NCI-H226 (cell line): Measurements from ENCODE around the gene NUDT1.

Experiments
- DNase-seq: peaks from one replicate; pipeline ENCODE4 v3.0.0-alpha.2; 2015

Gene NUDT1

DNA sequence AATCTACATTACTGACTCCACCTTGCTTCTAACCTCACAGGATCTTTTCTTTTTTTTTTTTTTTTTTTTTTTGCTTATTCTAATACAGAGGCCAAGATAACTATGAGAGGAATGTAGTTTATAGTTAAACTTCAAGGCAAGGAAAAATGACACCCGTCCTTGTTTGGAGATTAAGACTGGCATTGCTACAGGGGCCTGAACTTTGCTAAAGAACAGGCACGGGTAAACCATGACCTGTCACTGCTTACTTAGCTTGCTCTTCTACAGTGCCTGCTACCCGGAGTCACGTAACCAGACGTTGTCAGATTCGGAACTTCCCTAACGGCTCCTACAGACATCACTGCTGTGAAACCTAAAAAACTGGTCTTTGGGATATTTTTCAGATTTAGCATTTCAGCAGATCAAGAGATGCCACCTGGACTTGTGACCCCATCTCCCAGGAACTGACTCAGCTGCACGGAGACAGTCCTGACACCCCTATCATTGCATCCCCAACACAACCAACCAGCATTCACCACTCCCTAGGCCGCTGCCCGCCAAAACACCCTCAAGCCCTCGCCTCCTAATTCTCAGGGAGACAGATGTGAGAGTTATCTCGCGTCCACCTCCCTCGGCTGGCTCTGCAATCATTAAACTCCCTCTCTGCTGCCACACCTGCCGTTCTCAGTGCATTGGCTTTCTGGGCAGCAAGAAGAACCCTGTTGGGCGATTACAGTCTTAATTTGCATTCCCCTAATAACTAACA, 36.8 kb upstream of the NUDT1 start:
- no peak for DNase-seq

DNA sequence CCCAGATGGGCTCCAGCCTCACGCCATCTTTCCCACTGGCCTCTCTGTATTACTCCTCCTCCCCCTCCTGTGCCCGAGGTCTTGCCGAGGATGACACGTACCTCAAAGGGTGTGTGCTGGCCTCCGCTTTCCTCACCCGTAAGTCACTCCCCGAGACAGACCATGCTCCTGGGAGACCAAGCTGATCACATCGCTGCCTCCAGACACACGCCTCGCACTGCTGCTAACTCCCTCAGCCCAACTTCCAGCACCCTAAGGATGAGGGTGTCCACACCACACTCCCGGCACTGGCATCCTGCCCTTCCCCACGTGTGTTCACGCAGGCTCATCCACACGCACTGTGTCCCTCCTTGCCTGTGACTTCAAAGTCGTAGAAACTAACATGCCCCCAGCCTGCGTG, 33.3 kb upstream of the NUDT1 start:
- DNase-seq: no peak

DNA sequence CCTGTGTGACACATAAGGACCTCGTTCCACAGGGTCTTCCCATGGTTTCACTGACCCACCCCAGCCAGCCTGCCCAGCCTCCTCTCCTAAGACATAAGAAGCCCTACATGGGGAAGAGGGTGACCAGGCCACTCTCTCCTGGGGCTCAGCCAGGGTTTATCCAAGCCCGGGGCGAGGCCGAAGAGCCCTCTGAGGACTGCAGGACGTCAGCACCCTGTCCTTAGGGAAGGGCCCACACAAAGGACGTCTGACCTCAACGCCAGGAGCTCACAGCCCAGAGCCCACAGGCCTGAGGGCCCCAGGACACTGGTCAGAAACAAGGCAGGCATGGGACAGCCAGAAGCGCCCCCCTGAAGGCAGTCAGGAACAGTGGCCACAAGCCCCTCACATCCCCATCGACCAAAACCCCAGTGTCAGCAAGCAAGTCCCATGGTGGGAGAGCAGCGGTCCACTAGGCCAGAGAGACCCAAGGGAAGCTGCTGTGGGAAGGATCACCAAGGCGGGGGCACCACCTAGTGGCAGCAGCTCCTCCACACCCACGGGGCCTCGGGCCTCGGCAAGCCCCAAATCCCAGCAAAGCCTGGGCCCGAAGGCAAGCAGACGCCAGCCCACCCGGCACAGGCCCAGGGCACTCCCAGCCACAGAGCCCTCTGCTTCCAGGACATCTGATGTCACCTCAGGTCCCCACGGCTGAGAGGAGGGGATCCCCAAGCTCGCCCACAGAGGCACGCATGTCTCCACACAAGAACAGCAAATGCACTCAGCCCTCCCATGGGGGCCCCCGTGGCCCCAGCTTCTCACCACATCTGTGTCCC, 32.7 kb upstream of the NUDT1 start:
- peak; percentile 34 for DNase-seq

DNA sequence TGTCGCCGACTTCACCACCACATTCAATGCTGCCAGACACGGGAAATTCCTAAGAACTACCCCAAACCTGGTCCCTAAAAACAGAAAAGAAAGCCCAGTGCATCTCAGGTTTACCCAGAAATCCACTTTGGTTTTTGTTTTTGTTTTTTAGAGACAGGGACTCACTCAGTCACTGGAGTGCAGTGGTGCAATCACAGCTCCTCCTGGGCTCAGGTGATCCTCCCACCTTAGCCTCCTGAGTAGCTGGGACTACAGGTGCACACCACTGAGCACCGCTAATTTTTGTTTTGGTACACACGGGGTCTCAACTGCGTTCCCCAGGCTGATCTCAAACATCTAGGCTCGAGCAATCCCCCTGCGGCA, 32.1 kb upstream of the NUDT1 start:
- DNase-seq: no peak

DNA sequence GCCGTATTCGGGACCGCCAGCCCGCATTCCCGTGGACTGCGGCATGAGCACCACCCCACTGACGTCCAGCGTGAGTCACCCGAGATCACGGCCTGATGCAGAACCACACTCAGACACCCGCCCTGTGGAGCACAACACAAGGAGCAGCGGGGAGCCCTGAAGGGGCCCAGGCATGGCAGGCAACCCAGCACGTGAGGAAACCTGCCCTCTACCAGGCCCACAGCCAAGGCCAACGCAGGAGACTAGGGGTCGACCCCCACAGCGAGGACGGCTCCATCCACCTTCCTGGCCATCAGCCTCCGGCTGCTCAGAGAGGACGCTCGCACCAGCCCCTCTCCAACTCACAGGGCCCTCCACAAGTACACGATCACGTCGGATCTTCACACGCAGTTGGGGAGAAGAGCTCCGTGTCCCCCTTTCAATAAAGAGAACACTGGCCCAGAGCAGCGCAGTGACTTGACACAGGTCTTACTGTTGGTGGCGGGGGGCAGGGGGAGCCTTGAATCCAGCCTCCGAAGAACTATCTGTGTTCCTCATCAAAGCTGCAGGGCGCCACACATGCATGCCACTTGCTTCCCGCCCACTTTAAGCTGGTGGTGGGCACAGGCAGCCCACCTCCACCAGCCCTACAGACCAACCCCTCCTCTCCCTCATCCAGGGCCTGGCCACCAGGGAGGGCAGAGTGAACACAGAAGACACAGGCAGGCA, 31.3 kb upstream of the NUDT1 start:
- DNase-seq: no peak

DNA sequence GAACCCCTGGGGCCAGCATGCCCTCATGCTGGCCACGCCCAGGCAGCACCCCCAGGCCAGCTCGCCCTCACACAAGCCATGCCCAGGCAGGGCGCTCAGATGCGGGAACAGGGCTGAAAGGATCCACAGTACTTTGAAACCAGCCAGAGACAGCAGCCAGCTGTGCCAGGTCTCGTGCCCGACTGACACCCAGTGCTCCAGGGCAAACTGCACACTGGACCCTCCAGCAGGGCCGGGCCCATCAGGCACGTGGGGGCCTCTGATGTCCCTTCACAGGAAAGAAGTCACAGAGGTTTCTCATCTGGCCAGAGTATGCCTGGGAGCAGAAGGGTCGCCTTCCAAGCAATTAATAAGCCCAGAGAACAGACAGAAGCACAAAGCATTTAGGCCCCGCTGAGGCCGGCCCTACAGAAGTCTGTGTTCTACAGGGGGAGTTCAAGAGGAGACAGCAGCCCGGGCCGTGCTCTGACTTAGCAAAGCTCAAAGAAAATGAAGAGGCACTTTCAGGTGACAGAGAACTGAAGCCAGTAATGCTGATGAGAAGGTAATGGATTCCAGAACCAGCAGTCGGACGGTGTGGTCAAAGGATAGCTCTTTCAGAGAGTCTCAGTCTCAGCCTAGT, 30.7 kb upstream of the NUDT1 start:
- no peak for DNase-seq

DNA sequence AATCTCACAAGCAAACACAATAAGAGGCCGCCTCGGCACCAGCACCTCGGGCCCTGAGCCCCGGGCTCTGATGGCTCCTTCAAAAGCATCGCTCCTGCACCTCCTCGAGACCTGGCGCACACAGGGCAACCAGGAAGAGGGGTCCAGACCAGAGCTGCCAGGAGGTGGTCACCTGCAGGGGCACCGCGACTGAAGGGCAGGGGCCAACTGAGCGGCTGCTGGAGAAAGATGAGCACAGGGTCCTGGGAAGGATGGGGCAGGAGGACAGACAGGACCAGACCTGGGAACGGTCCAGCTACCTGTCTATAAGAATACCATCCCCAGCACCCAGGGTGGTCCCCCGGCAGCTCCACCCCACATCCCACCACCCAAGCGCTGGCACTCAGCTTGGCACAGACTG, 30.1 kb upstream of the NUDT1 start:
- no peak for DNase-seq

- DNase-seq: no peak
Measured at GRCh38 chr7:2212906-2213305, 29.1 kb upstream of the NUDT1 start.

GRCh38 chr7:2213551-2214215, 28.3 kb upstream of the NUDT1 start:
- no peak for DNase-seq

DNA sequence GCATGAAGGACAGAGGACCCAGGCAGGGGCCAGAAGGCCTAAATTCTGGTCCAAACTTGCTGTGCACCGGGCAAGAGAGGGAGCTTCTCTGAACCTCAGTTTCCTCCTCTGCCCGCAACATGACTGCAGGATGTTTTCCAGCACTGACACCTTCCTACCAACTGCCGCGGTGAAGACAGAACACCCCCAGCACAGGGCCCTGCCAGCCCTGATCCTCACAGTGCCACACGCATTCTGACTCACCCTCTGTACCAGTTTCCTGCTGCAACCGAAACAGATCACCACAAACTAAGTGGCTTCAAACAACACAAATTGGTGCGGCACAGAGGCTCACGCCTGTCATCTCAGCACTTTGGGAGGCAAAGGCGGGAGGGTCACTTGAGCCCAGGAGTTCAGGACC, 27.4 kb upstream of the NUDT1 start:
- DNase-seq: no peak

GRCh38 chr7:2215851-2216250, 26.2 kb upstream of the NUDT1 start:
- no peak for DNase-seq

GRCh38 chr7:2217206-2217605, 24.8 kb upstream of the NUDT1 start:
- DNase-seq: no peak

GRCh38 chr7:2217716-2218443, 24.1 kb upstream of the NUDT1 start:
- no peak for DNase-seq

- DNase-seq: no peak
Measured at GRCh38 chr7:2218444-2218785, 23.6 kb upstream of the NUDT1 start.

- no peak for DNase-seq
Measured at GRCh38 chr7:2219136-2219535, 22.9 kb upstream of the NUDT1 start.

- no peak for DNase-seq
Measured at GRCh38 chr7:2219606-2220005, 22.4 kb upstream of the NUDT1 start.

GRCh38 chr7:2220030-2220429, 22.0 kb upstream of the NUDT1 start:
- no peak for DNase-seq

GRCh38 chr7:2220506-2220905, 21.5 kb upstream of the NUDT1 start:
- no peak for DNase-seq

- DNase-seq: no peak
Measured at GRCh38 chr7:2220954-2221353, 21.1 kb upstream of the NUDT1 start.

DNA sequence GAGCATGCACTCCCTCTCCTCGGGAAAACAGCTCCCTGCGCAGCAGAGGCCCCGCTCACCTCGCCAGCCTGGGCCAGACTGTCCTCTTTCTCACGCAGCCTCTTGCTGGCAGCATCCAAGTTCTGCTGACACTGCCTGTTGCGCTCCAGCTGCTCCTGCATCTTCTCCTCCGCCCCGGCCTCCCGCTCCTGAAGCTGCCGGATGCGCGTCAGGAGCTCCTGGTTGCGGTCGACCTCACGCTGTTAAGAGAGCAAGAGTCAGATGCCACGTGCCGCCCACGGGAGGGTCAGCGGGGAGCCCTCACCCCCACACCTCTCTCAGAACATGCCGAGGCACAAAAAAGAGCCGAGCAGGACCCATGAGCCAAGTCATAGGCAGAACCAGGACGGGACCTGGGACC, 19.5 kb upstream of the NUDT1 start:
- no peak for DNase-seq

- DNase-seq: no peak
Measured at GRCh38 chr7:2223321-2223720, 18.7 kb upstream of the NUDT1 start.

DNA sequence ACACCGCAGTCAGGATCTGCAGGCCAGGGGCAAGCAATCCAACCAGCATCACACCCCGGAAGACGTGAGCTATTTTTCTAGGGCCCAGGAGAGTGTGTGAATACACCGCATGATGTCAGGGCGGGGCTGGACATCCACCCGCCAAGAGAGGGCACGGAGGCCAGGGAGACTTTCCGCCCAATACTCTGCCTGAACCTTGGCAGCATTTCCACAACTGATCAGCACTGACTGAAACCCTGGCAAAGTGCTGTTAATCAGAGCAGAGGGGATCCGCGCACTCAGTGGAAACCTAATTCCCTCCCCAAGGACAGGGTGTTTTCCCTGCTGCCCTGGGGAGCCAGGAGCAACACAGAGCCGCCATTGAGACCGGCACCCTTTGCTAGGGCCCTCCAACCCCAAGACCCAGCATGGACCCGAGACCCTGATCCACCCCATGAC, 17.5 kb upstream of the NUDT1 start:
- DNase-seq: no peak
